Measurements from ENCODE around the gene LHPP. TPM values are rescaled to one million over a fixed set of nuclear protein-coding genes. Genes with fewer than 3 reads are reported as not detected.

Gene LHPP
- total RNA-seq, 2 donors from 2014 or later = 4.9 to 9.9 TPM

GRCh38 chr10:124600051-124600880 lies 138.6 kb downstream of the LHPP start:
- no peaks in the 10 kb centered on the region for H3K27me3 ChIP-seq
- DNase-seq (no peak), ATAC-seq (no peak)
- no peak overlapping the region for H3K4me3 ChIP-seq
- H3K36me3 ChIP-seq (replicated peaks in 1 of 2; ENCODE audit: insufficient read depth in 1 of 2, low read depth in 2 of 2) = no peaks in the 10 kb centered on the region
- intact Hi-C loops (cut with DNase I) = no loop called here
- H3K9me3 ChIP-seq = no peaks in the 10 kb centered on the region
- H3K4me1 ChIP-seq = peaks cover 8% of the 10 kb centered on the region
- 87 to 94% methylated on average over 12 to 17 of the region's 18 CpGs for WGBS, 2 donors
- no peak for TF ChIP-seq POLR2A (IDR thresholded peaks at IDR 0.05)
- no peak for TF ChIP-seq CTCF (IDR thresholded peaks at IDR 0.05)
- no peak overlapping the region for H3K27ac ChIP-seq

DNA sequence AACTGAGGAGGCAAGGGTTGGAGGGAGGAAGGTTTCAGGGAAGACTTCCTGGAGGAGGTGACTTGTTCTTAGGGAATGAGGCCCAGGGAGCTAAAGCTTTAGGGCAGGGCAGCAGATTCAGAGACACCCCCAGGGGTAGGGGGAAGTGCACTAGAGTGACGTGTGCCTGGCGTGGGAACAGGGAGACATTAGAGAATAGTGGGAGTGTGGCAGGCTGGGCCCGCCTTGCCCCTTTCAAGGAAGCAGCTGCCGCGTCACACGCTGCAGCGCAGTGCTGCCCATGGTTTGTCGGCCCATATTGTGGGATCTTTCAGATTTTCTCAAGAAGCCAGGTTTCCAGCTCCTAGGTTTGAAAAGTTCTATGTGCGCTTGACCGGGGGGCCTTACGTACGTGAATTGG lies 139.4 kb downstream of the LHPP start:
- no peak overlapping the region for H3K4me3 ChIP-seq
- no peak for TF ChIP-seq CTCF (IDR thresholded peaks at IDR 0.05)
- H3K9me3 ChIP-seq = no peaks in the 10 kb centered on the region
- no peak overlapping the region for H3K27ac ChIP-seq
- H3K36me3 ChIP-seq (replicated peaks in 1 of 2; ENCODE audit: insufficient read depth in 1 of 2, low read depth in 2 of 2) = no peaks in the 10 kb centered on the region
- 95% methylated on average over 12 of the region's 12 CpGs for WGBS, 2 donors
- H3K27me3 ChIP-seq = no peaks in the 10 kb centered on the region
- intact Hi-C loops (cut with DNase I) = no loop called here
- ATAC-seq (no peak), DNase-seq (no peak)
- peaks cover 8% of the 10 kb centered on the region for H3K4me1 ChIP-seq

DNA sequence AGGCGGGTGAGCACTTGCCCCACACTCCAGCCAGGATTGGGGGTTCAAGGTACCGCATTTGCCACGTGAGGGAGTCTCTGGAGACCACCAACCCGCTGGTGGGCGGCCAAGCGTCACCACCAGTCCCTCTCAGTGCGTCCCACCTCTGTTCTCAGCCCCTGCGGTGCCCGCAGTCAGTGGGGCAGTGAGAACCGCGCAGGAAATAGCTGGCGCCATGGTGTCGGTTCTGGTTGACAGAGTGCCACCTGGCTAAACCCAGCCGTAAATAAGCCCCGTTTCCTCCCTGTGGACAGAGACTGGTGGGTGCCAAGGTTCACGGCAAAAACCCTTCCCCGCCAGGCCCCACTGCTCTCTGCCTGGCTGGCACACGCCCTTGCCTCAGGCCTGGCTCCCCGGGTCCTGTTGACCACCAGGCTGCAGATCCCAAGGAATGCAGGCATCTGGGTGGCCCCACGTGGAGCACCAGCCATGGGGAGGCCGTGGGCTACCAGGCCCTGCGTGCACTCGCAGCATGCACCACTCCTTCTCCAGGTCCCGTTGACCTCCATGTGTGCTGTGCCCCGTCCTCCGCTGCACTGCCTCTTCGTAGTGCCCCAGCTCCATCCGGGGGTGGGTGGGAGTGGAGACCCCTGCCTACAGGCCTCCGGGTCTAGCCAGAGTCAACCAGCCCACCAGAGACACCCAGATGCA lies 140.0 kb downstream of the LHPP start:
- DNase-seq (no peak), ATAC-seq (no peak)
- Histone ChIP-seq H3K4me3 (no peak overlapping the region), H3K4me1 (peaks cover 8% of the 10 kb centered on the region), H3K27me3 (no peaks in the 10 kb centered on the region), H3K36me3 (replicated peaks in 1 of 2; ENCODE audit: insufficient read depth in 1 of 2, low read depth in 2 of 2) (no peaks in the 10 kb centered on the region), H3K9me3 (no peaks in the 10 kb centered on the region), H3K27ac (no peak overlapping the region)
- no peak for TF ChIP-seq POLR2A (IDR thresholded peaks at IDR 0.05)
- TF ChIP-seq CTCF (IDR thresholded peaks at IDR 0.05) = no peak
- 92 to 94% methylated on average over 16 to 27 of the region's 29 CpGs for WGBS, 2 donors
- intact Hi-C loops (cut with DNase I) = no loop called here

DNA sequence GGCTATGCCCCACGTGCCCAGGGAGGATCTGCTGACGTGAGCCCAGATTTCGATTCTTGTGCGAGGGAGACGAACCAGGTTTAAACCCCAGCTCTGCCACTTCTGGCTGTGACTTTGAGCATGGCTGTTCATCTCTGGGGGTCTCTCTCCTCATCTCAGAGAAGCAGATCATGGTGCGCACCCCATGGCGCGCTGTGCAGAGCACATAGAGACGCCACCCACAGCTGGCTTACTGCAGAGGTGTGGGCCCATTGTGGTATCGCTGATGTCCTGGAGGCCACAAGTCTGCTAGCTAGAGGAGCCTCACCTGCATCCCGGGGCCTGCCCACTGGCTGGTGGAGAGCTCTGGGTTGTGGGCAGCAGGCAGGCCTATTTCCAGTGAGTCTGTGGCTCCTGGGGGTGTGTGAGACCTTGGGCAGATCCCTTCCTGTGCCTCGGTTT lies 140.5 kb downstream of the LHPP start:
- no peak overlapping the region for H3K4me3 ChIP-seq
- peaks cover 3% of the 10 kb centered on the region for H3K4me1 ChIP-seq
- no peak for DNase-seq
- no peaks in the 10 kb centered on the region for H3K9me3 ChIP-seq
- intact Hi-C loops (cut with DNase I) = no loop called here
- no peak for ATAC-seq
- 85 to 89% methylated on average over 7 to 12 of the region's 12 CpGs for WGBS, 2 donors
- H3K27me3 ChIP-seq = no peaks in the 10 kb centered on the region
- TF ChIP-seq CTCF (IDR thresholded peaks at IDR 0.05) (no peak), POLR2A (IDR thresholded peaks at IDR 0.05) (no peak)
- H3K36me3 ChIP-seq (replicated peaks in 1 of 2; ENCODE audit: insufficient read depth in 1 of 2, low read depth in 2 of 2) = no peaks in the 10 kb centered on the region
- H3K27ac ChIP-seq = no peak overlapping the region
